Measurements from ENCODE around the gene OR2T11. TPM values are rescaled to one million over a fixed set of nuclear protein-coding genes. Genes with fewer than 3 reads are reported as not detected.

Gene OR2T11
- polyA plus RNA-seq, 2 of the 4 experiments (the other 2 are of a cell fraction): not detected

- no peak for ATAC-seq
- FAIRE-seq: no peak
- Histone ChIP-seq H3K9me3 (no peaks in the 10 kb centered on the region), H3K4me3 (no peak overlapping the region), H3K4me2 (no peak overlapping the region), H3K27ac (no peak overlapping the region), H3K4me1 (no peaks in the 10 kb centered on the region)
- DNase-seq (ENCODE audit: low read depth in 1 of 2, low spot score in 1 of 2): no peak
- ChIA-PET CTCF (no interaction called here), POLR2A (no interaction called here)
- TF ChIP-seq E2F6 (IDR thresholded peaks at IDR 0.05; ENCODE audit: borderline replicate concordance, low read depth) (no peak), CHD2 (IDR thresholded peaks at IDR 0.05; ENCODE audit: low read length, partially characterized antibody) (no peak), GATA3 (IDR thresholded peaks at IDR 0.05; ENCODE audit: borderline replicate concordance) (no peak), RFX5 (IDR thresholded peaks at IDR 0.05) (no peak), KDM1A (IDR thresholded peaks at IDR 0.05; ENCODE audit: low read depth) (no peak), CEBPB (IDR thresholded peaks at IDR 0.05) (no peak), JUNB (IDR thresholded peaks at IDR 0.05) (no peak), ZFP36 (IDR thresholded peaks at IDR 0.05; ENCODE audit: borderline replicate concordance, partially characterized antibody) (no peak), HOXB13 (CRISPR knock-in tag; IDR thresholded peaks at IDR 0.05; ENCODE audit: low read depth) (no peak), BCL3 (IDR thresholded peaks at IDR 0.05) (no peak), SMC3 (IDR thresholded peaks at IDR 0.05) (no peak), MAZ (IDR thresholded peaks at IDR 0.05; ENCODE audit: borderline replicate concordance, low read depth, low read length) (no peak), USF2 (IDR thresholded peaks at IDR 0.05) (no peak), PHF8 (IDR thresholded peaks at IDR 0.05; ENCODE audit: borderline replicate concordance, low read depth) (no peak), EHMT2 (IDR thresholded peaks at IDR 0.05; ENCODE audit: low read depth) (no peak)
- 10% methylated on average over 5 of the region's 5 CpGs for WGBS (ENCODE audit: missing lambda C conversion rate)
Measured at GRCh38 chr1:248625971-248626370, 8.9 kb downstream of the OR2T11 start.

GRCh38 chr1:248625166-248625565 is 9.7 kb downstream of the OR2T11 start:
- FAIRE-seq (no peak), ATAC-seq (no peak), DNase-seq (ENCODE audit: low read depth in 1 of 2, low spot score in 1 of 2) (no peak)
- POLR2A ChIA-PET: no interaction called here
- no peaks in the 10 kb centered on the region for H3K9me3 ChIP-seq
- no peak overlapping the region for H3K4me3 ChIP-seq
- WGBS (ENCODE audit: missing lambda C conversion rate): 11% methylated on average over 4 of the region's 4 CpGs
- CTCF ChIA-PET: no interaction called here
- no peak overlapping the region for H3K4me2 ChIP-seq
- H3K4me1 ChIP-seq: no peaks in the 10 kb centered on the region
- no peak overlapping the region for H3K27ac ChIP-seq
- no peak for TF ChIP-seq JUN (IDR thresholded peaks at IDR 0.05)
- no peak for TF ChIP-seq HES2 (IDR thresholded peaks at IDR 0.05)
- no peak for TF ChIP-seq EHF (CRISPR knock-in tag; IDR thresholded peaks at IDR 0.05)
- no peak for TF ChIP-seq TFCP2L1 (CRISPR knock-in tag; IDR thresholded peaks at IDR 0.05)
- no peak for TF ChIP-seq NPAS2 (CRISPR knock-in tag; IDR thresholded peaks at IDR 0.05; ENCODE audit: borderline replicate concordance)
- no peak for TF ChIP-seq POLR2AphosphoS2 (conservative IDR thresholded peaks at IDR 0.05; ENCODE audit: low read length)
- TF ChIP-seq NR3C1 (IDR thresholded peaks at IDR 0.05): no peak
- no peak for TF ChIP-seq FOXS1 (CRISPR knock-in tag; IDR thresholded peaks at IDR 0.05)
- TF ChIP-seq CTCF (IDR thresholded peaks at IDR 0.05): no peak
- TF ChIP-seq HDAC2 (IDR thresholded peaks at IDR 0.05): no peak
- no peak for TF ChIP-seq ELK1 (IDR thresholded peaks at IDR 0.05; ENCODE audit: low read depth, low read length)
- no peak for TF ChIP-seq REST (IDR thresholded peaks at IDR 0.05)
- no peak for TF ChIP-seq ZC3H11A (IDR thresholded peaks at IDR 0.05)
- no peak for TF ChIP-seq HOXB5 (CRISPR knock-in tag; IDR thresholded peaks at IDR 0.05)
- TF ChIP-seq ZSCAN20 (CRISPR knock-in tag; IDR thresholded peaks at IDR 0.05): no peak
- no peak for TF ChIP-seq USF2 (IDR thresholded peaks at IDR 0.05)

Data from A549 (cell line).